GM12875 (cell line): ENCODE results near the gene DCHS2.

Experiments
- H3K4me3 ChIP-seq: one replicate; pipeline ENCODE4 v1.5.1; 2011; ENCODE audit warnings: low read depth, low read length, control low read depth
- CTCF ChIP-seq: IDR thresholded peaks from 2 replicates; pipeline ENCODE4 v1.5.1; 2011; ENCODE audit warnings: low read depth, mild to moderate bottlenecking, control low read depth, inconsistent platforms, low read length, moderate library complexity, borderline replicate concordance; ENCODE audit not compliant: insufficient read depth

The DCHS2 gene

GRCh38 chr4:154414371-154414770, 77.2 kb downstream of the DCHS2 start:
- TF ChIP-seq CTCF: no peak
- no peak overlapping the region for H3K4me3 ChIP-seq

- no peak for TF ChIP-seq CTCF
- H3K4me3 ChIP-seq: no peak overlapping the region
Measured at GRCh38 chr4:154407443-154407842, 84.2 kb downstream of the DCHS2 start.

- no peak overlapping the region for H3K4me3 ChIP-seq
- no peak for TF ChIP-seq CTCF
Measured at GRCh38 chr4:154406018-154406795, 85.4 kb downstream of the DCHS2 start.

GRCh38 chr4:154399259-154399974, 92.2 kb downstream of the DCHS2 start:
- no peak overlapping the region for H3K4me3 ChIP-seq

GRCh38 chr4:154390324-154390723, 101.3 kb downstream of the DCHS2 start:
- H3K4me3 ChIP-seq: no peak overlapping the region
- TF ChIP-seq CTCF: no peak

More at GRCh38 chr4:154399259-154399974, 92.2 kb downstream of the DCHS2 start:
- TF ChIP-seq CTCF: no peak

GRCh38 chr4:154389148-154389547, 102.5 kb downstream of the DCHS2 start:
- no peak overlapping the region for H3K4me3 ChIP-seq
- no peak for TF ChIP-seq CTCF

GRCh38 chr4:154384012-154384411, 107.6 kb downstream of the DCHS2 start:
- H3K4me3 ChIP-seq: no peak overlapping the region
- no peak for TF ChIP-seq CTCF
